AML-193 (cell line): Measurements from ENCODE around the gene TSSK3.
A peak's percentile ranks its signal among the peaks of the same experiment; 100 is the strongest.
"Not testable (repeated sequence)": the region's sequence is repeated elsewhere in the genome, so short reads cannot be mapped to it uniquely, and the experiment has no call there.

Experiments used
- DNase-seq, 2 experiments: peaks; one replicate each; lab custom pipeline; 2025; lab: John Stamatoyannopoulos, UW

Gene TSSK3

DNA sequence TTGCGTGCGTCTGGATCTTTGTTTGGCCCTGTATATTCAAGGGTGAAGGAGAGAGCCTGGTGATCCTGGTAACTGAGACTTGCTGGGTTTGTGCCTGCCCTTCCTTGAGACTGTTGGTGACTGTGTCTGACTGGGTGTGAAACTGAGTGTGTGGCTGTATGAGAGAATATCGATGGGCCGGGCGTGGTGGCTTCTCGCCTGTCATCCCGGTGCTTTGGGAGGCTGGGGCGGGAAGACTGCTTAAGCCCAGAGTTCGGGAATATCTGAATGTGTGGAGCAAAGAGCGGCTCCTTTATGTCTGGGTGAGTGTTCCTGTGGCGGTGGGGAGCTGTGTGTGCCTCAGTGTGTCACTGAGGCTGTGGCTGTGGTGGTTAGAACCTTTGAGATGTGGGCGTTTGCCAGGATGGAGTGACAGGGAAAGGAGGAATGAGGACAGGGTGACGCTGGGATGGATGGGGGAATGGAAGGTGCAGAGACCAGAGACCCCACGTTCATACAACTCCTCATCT is 23.6 kb upstream of the TSSK3 start:
- no peak for DNase-seq

DNA sequence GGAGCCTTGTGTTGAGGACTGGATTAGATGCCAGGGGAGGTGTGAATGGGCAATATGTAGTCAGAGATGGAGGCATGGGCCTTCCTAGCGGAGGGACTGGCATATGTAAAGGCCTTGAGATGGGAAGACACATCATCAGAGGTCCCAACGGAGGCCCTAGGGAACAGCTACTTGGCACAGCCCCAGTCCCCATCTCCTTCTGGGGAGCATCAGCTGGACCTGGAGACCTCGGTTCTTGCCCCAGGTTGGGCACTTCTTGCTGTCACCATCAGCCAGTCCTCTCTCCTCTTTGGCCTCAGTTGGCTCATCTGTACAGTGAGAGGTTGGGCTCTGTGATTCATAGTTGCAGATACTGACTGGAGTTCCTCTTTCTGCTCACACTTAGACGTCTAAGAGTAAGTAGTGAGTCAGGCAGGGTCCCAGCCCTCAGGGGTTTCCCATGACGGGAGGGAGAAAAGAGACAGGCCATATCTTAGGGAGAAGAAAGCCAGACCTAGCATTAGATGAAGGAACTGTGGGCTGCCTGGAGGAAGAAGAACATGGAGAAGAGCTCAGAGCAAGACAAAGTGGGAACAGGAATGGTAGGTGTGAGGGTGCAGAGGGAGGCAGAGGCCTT is 22.9 kb upstream of the TSSK3 start:
- peak; percentile 68 to 73 for DNase-seq

GRCh38 chr1:32341186-32341757 is 21.1 kb upstream of the TSSK3 start:
- no peak for DNase-seq

- DNase-seq = no peak
Measured at GRCh38 chr1:32341971-32342370, 20.4 kb upstream of the TSSK3 start.

DNA sequence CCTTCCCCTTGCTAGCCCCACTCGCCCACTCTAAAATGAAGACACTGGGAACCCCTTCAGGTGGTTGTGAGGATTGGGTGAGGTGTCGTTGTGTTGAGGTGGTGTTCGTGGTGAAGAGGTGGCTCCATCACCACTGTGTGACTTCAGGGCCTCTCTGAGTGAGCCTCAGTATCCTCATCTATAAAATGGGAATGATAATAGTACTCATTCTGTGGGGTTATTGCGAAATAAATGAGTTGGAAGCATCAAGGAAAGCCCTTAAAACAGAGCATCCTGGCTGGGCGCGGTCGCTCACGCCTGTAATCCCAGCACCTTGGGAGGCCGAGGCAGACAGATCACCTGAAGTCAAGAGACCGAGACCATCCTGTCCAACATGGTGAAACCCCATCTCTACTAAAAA is 19.6 kb upstream of the TSSK3 start:
- DNase-seq = no peak

- DNase-seq = peak; percentile 43 to 59
Measured at GRCh38 chr1:32345289-32345827, 17.0 kb upstream of the TSSK3 start.

GRCh38 chr1:32346532-32347157 is 15.7 kb upstream of the TSSK3 start:
- DNase-seq = no peak

GRCh38 chr1:32349211-32349708 is 13.1 kb upstream of the TSSK3 start:
- peak; percentile 67 to 76 for DNase-seq

DNA sequence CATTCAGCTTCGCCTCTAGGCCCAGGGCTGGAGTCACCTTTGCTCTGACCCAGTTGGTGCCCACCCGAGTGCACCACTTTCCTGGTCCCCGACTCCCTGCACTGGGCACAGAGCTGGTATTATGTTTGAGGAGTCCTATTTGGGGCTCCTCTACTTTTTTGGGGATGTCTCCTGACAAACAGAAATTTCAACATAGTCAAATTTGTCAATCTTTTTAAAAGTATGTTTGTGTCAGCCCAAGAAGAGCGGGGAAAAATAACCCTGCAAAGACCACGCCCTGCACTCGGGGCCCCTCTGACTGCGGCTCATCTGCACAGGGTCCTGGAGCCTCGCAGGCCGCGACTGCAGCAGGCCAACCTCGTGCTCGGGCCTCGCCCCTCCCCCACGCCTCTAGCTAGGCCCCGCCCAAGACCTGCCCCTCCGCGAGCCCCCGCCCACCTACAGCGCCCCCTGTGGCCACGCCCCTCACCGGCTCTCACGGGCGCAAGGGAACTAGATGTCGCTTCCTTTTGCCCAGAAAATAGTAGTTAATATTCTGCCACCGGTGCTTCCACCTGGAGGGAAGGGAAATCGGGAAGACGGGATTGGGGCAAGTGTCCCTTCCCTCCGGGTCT is 11.4 kb upstream of the TSSK3 start:
- peak; percentile 47 to 52 for DNase-seq

GRCh38 chr1:32351399-32352238 is 10.7 kb upstream of the TSSK3 start:
- peak; percentile 71 to 76 for DNase-seq

DNA sequence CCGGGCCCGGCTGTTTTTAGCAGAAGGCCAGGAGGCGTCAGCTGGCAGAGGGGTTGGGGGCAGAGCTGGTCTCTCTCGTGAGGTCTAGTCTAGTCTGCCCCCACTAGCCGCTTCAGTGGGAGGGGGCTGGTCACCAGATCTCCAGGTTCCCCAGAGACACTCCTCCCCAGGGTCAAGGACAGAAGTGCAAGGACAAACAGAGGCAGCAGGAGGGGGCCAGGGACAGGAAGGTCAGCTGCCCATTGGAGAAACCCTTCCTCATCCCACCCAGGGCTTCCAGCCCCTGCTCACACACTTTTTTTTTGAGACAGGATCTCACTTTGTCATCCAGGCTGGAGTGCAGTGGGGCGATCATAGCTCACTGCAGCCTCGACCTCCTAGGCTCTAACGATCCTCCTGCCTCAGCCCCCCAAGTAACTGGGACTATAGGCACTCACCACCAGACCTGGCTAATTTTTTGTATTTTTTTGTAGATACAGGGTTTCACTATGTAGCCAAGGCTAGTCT is 10.0 kb upstream of the TSSK3 start:
- DNase-seq = no peak

DNA sequence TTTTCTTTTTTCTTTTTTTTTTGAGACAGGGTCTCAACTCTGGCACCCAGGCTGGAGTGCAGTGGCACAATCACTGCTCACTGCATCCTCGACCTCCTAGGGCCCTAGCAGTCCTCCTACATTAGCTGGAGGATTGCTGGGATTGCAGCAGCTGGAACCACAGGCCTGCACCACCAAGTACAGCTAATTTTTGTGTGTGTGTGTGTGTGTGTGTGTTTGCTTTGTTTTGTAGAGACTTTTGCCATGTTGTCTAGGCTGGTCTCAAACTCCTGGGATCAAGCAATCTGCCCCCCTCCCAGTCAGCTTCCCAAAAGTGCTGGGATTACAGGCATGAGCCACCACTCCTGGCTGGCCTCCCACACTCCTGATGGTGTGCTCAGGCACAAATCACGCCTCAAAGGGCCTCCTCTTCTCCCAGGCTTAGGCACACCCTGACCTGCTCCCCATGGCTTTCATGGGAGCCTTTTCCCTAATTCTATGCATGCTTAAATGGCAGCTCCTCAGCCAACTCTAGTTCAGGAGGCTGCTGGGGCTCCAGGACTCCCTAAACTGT is 9.4 kb upstream of the TSSK3 start:
- no peak for DNase-seq

DNA sequence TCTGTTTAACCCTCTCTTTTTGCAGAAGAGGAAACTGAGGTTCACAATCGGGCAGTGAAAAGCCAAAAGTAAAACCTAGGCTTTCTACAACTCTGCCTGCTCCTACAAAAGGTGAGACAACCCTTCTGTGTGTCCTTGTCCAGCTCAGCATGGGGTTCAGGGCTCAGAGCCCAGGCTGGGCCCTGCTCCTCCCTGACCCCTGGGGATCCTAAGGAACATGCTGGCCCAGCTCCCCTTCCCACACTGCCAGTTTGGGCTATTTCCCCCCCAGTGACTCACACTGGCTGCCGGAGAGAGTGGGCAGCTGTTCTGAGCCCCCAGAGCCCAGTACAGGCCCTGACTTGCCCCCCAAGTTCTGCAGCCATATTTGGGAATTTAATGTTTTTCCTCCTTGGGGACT is 8.9 kb upstream of the TSSK3 start:
- no peak for DNase-seq

GRCh38 chr1:32353886-32354570 is 8.3 kb upstream of the TSSK3 start:
- peak in 1 of 2 experiments; percentile 20 for DNase-seq

DNA sequence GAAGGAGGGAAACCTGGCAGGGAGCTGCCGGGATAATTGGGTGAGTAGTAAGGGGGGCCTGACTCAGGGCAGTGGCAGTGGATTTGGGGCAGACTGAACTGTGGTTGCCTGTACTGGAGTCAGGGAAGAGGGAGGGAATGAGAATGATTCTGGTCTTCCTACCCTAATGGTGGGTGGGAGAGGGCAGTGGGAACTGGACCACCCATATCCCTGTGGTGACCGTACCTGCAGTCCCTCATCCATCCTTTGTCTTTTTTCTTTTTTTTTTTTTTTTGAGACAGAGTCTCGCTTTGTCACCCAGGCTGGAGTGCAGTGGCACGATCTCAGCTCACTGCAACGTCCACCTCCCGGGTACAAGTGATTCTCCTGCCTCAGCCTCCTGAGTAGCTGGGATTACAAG is 6.6 kb upstream of the TSSK3 start:
- not testable (repeated sequence) for DNase-seq

DNA sequence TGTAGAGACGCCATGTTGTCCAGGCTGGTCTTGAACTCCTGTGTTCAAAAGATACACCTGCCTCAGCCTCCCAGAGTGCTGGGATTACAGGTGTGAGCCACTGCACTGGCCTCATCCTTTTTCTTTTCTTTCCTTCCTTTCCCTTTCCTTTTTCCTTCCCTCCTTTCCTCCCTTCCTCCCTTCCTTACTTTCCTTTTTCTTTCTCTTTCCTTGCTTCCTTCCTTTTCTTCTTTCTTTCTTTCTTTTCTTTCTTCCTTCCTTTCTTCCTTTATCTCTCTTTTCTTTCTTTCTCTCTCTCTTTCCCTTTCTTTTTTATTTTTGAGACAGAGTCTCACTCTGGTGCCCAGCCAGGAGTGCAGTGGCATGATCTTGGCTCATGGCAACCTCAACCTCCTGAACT is 5.9 kb upstream of the TSSK3 start:
- no peak for DNase-seq

GRCh38 chr1:32357614-32358013 is 4.7 kb upstream of the TSSK3 start:
- DNase-seq = no peak

DNA sequence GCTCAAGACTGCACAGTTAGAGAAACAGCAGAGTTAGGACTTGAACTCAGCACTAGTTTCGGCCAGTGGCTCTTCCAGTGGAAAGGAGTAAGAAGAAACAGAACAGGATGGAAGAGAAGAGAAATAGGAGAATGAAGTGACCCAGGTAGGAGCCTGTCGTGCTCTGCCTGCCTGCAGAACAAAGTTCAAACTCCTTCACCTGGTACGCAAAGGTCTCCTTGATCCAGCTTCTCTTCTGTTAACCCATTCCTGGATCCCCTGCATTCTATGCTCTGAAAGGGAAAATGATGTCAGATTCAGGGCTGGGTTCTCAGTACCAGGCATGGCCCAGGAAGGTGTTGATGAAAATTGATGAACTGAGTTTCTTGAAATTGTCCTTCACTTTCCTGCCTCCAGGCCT is 3.9 kb upstream of the TSSK3 start:
- DNase-seq = no peak

GRCh38 chr1:32361308-32361673 is 1.0 kb upstream of the TSSK3 start:
- no peak for DNase-seq

- no peak for DNase-seq
Measured at GRCh38 chr1:32361674-32362473, 465 bp upstream of the TSSK3 start.
